Activated T-helper 9 cell treated with anti-CD3 and anti-CD28 coated beads, Interleukin-2, amount 50 U/mL, for 16 hours (primary cell): ENCODE data around the gene WDFY4.
"Not testable (repeated sequence)": the region's sequence is repeated elsewhere in the genome, so short reads cannot be mapped to it uniquely, and the experiment has no call there.

ENCODE experiments used
- DNase-seq: peaks from one replicate; pipeline ENCODE4 v3.0.0-alpha.2; 2020; ENCODE audit warnings: low read depth

Gene WDFY4, protein sequence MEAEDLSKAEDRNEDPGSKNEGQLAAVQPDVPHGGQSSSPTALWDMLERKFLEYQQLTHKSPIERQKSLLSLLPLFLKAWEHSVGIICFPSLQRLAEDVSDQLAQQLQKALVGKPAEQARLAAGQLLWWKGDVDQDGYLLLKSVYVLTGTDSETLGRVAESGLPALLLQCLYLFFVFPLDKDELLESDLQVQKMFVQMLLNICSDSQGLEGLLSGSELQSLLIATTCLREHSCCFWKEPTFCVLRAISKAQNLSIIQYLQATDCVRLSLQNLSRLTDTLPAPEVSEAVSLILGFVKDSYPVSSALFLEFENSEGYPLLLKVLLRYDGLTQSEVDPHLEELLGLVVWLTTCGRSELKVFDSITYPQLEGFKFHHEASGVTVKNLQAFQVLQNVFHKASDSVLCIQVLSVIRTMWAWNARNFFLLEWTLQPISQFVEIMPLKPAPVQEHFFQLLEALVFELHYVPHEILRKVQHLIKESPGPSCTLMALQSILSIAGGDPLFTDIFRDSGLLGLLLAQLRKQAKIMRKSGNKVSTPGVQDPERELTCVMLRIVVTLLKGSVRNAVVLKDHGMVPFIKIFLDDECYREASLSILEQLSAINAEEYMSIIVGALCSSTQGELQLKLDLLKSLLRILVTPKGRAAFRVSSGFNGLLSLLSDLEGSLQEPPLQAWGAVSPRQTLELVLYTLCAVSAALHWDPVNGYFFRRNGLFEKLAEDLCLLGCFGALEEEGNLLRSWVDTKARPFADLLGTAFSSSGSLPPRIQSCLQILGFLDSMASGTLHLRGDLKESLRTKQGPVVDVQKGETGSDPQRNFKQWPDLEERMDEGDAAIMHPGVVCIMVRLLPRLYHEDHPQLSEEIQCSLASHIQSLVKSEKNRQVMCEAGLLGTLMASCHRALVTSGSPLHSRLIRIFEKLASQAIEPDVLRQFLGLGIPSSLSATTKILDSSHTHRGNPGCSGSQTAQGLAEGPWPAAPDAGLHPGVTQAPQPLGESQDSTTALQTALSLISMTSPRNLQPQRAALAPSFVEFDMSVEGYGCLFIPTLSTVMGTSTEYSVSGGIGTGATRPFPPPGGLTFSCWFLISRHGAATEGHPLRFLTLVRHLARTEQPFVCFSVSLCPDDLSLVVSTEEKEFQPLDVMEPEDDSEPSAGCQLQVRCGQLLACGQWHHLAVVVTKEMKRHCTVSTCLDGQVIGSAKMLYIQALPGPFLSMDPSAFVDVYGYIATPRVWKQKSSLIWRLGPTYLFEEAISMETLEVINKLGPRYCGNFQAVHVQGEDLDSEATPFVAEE (N-terminal part only)

DNA sequence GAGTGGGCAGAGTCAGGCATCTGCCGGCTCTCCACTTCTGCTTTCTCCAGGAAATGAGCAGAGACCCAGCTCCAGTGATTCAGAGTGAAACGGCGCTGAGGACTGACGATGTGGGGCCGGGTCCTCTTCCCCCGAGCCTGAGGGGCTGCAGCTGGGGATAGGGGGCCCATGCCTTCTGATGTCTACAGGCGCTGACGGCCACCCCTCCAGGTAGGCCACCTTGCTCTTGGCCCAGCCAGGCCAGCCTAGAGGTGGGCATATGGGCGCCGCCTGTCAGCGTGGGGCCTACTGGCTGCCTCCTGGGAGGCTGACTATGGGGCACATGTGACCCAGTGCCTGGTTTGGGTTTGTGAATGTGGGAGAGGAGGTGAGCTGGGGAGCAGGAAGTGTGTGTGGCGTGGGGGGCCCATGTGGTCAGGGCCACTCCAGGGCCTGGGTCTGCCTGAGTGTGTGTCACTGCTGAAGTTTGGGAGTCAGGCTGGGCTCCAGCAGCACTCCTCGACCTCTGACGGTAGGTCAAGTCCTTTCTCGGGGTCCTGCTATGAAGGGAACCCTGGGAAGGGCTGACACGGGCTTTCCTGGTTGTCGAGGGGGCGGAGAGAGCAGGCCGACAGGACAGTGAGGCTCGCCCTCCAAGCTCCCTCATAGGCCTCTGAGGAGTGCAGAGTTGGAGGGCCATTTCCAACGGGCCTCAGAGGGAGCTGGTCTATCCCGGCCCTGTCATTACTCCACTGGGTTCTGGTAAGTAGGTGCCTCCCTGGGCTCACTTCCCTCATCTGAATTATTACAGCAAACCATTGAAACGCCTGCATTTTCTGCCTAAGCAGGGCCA is at the start of gene WDFY4:
Gene WDFY4 (plus strand): TSS at position 82 of the 832 bp plus-strand sequence. CDS start 24,860 bp downstream, outside the sequence.
- DNase-seq: no peak

DNA sequence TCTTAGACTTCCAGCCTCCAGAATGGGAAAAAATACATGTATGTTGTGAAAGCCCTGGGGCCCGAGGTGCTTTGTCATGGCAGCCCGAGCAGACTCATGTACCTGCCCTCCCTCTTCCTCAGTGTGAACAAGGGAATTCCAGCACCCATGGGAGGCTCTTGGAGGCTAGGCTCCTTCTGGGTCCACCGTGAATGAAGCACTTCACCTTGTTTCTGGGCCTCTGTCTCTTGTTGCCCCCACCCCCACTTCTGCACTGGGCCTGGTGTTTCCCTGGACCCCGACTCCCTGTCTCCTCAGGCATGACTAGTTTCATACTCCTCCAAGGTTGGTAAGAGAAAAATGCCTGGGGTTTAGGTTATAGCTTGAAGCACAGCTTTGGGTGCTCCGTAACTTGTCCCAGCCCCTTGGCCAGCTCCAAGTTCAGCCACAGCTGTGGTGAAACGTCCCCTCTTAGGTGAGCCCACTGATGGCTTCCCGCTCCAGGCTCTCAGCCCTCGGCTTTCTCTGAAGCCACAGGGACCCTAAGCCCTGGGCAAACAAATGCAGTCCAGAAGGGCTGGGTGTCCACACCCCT is 49.6 kb upstream of the WDFY4 start:
- DNase-seq: no peak

DNA sequence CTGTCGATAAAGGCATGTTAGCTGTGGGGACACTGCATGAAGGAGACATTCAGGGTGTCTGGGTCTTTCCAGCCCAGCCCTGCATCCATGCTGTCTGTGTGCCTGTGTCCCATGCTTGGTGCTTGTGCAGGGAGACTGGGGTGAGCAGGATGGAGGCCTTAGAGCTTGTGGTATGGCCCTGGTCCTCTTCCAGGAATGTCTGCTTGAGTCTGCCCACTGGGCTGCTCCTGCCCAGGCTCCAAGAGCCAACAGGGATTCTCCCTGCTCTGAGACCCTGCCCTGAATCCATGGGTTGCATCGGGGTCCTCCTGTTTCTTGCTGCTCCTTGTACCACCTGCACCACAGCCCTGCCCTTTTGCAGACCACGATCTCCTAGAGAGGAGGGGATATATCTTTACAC is 48.4 kb upstream of the WDFY4 start:
- DNase-seq: no peak

DNA sequence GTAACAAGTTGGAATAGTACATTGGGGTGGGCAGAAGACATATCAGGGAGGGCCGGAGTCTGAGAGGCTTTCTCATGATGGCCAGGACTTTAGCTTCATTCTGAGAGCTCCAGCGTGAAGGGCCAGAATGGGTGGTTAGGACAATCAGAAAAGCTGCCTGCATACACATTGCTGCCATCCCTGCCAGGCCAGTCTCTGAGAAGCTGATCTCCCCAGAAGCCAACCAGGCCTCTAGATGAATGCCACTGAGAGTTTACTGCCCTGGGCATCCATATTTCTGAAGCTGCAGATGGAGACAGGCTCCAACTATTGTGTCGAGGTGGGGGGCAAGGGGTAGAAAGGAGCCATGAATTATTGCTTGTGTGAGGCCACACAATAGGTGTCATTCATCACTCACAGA is 47.8 kb upstream of the WDFY4 start:
- DNase-seq: no peak

DNA sequence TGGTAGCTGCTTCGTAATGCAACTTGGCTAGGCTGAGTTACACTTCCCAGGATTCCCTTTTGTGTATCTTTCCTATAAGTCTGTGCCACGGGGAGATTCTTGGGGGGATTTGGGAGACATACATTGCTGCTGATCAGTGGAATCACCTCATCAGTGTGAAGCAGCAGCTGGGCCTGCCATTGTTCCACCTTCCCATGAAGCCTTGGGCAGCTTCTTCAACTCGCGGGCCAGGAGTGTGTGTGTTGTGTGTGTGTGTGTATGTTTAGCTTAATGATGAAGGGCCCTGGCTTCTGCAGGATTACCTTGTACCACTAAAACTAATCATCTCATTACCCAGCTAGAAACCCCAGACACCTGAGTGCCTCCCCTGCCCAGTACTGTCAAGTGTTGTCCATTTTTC is 46.5 kb upstream of the WDFY4 start:
- DNase-seq: no peak

DNA sequence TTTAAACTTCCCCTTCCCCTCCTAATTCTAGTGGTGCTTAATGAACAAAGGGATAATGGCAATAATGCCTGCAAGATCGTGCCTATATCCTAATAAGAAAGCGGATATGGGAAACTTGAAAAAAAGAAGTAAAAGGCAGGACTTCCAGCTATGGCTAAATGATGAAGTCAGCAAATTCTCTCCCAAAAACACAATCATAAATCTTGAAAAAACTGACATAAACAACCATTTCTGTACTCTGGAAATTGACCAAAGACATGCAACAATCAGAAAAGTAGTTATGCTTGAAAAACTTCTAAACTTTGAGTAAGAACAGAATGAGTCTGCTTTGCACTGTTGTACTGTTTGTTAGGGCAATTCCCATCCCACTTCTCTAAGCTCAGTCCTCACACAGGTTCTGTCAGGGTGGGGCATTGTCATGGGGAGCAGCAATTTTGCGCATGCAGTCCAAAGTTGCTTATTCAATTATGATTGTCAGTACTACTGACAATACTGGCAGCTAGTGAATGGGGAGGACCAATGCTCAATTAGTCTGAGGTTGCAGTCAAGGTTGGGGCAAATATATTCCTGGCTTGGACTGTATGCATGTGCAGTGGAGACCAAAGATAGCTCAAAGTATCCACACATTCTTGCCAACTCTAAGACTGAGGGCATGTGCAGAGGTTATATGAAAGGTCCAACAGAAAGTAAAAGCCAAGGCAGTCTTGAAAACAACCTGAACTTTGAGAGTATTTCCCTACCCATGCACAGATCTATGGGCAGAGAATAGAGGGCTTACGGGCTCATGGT is 45.7 kb upstream of the WDFY4 start:
- DNase-seq: no peak

DNA sequence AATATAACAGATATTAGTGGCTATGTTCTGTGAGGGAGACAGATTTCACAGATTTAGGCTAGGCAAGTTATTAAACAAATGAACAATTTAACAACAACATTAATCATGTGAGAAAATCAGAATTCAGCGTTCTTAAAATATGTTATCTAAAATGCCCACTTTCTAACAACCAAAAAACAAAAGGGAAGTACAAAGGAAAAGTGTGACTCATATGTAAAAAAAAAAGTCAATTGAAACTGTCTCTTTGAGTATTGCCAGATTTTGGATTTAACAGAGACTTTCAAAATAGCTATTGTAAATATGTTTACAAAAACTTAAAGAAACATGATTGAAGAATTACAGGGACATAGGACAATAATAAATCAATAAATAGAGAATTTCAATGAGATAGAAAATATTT is 45.0 kb upstream of the WDFY4 start:
- DNase-seq: no peak

DNA sequence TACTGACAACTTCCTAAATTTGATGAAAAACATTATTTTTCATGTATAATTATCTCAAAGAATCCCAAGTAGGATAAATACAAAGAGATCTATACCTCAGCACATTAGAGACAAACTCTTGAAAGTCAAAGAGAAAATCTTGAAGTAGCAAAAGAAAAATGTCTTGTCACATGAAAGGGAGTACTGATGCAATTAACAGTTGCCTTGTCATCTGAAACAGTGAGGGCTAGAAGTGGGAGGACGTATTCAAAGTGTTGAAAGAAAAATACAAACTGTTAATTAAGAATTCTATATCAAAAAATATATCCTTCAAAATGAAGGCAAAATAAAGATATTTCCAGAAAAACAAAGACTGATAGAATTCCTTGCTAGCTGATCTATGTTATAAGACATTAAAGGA is 44.3 kb upstream of the WDFY4 start:
- DNase-seq: no peak

DNA sequence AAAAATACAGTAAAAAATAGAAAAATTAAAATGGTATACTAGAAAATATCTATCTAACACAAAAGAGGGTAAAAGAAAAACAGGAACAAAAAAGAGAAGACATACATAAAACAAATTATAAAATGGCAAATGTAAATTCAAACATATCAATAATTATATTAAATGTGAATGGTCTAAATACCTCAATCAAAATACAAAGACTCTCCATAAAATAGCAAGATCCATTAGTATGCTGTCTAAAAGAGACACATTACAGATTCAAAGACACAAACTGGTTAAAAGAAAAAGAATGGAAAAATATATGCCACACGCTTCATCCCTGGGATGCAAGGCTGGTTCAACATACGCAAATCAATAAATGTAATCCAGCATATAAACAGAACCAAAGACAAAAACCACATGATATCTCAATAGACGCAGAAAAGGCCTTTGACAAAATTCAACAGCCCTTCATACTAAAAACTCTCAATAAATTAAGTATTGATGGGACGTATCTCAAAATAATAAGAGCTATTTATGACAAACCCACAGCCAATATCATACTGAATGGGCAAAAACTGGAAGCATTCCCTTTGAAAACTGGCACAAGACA is 43.5 kb upstream of the WDFY4 start:
- not testable (repeated sequence) for DNase-seq

DNA sequence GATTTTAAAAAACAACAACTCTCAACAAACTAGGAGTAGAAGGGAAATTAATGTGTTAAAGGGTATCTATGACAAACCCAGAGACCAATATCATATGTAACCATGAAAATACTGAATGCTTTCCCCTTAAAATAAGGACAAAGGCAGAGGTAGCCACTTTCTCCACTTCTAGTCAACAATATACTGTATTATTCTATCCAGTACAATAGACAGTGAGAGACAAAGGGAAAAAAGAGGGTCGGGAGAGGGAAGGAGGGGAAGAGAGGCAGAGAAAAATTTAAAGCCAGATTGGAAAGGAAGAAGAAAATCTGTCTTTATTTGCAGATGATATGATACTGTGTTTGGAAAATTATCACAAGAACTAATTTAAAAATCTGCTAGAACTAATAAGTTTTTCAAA is 39.1 kb upstream of the WDFY4 start:
- no peak for DNase-seq

DNA sequence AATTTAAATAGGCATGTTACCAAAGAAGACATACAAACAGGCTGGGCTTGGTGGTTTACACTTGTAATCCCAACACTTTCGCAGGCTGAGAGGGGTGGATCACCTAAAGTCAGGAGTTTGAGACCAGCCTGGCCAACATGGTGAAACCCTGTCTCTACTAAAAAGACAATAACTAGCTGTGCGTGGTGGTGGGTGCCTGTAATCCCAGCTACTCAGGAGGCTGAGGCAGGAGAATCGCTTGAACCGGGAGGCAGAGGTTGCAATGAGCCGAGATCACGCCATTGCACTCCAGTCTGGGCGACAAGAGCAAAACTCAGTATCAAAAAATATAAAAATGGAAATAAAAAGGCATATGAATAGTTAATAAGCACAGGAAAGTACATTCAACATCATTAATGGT is 37.6 kb upstream of the WDFY4 start:
- not testable (repeated sequence) for DNase-seq

DNA sequence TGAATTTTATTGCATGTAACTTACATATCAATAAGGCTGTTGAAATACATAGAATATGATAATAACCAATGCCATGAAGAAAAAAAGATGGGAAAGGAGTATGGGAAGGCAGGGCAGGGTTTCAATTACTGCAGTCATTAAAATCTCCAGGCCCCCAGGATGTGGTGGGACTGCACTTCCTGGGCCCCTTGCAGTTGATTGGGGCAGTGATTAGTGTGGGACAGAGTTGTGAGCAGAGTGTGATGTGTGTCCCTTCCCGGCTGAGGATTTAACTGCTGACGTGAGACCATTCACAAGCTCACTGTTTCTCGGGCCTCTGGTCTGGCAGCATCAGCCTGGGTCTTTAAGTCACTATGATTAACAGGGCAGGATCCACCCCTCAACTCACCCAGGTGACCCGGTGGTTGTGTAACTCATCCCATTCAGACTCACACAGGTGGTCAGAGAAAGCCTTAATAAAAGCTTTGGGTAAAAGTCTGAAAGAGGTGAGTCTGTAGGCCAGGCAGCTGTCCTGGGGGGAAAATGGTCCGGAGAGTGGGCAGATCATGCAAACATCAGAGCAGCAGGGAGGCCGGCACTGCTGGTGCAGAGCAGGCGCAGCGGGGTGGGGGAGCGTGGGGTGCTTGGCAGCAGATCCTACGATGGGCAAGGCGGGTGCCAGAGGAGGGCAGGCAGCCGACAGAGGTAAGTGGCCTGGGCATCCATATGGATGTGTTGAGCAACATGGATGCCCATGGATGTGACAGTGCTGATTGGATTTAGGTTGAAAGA is 36.3 kb upstream of the WDFY4 start:
- DNase-seq: no peak

DNA sequence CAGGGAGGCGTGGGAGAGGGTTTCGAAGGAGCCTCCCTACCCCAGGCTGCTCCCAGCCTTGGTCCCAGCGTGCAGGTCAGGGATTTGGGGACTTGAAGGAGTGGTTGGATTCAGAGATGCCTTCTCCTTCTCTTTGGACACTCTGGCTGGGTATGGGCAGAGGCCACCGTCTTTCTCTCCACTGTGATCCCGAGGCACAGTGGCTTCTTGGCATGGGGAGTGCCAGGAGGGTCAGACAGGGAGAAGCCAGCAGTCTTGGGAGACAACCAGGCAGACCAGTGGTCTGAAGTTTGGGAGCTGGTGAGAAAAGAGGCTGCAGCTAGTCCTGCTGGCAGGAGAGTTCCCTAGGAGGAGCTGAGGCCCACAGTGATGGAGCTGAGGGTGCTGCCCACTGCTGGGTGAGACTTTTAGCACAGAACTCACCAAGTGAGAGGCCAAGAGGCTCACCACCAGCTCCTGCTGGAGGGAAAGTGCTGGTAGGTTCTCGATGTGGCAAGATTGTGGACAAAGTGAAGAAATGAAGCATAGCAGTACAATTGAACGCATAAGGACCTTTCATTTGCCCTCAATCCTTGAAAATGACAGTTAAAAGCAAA is 35.2 kb upstream of the WDFY4 start:
- no peak for DNase-seq

DNA sequence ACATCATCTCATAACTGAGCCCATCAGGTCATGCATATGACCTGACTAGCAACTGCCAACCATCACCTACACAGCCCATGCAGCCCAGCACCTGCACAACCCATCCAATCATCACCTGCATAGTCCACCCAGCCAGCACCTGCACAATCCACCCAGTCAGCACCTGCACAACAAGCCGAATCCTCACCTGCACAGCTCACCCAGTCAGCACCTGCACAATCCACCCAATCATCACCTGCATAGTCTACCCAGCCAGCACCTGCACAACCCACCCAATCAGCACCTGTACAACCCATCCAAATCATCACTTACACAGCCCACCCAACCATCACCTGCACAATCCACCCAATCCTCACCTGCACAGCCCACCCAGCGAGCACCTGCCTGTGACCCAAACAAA is 33.4 kb upstream of the WDFY4 start:
- no peak for DNase-seq

DNA sequence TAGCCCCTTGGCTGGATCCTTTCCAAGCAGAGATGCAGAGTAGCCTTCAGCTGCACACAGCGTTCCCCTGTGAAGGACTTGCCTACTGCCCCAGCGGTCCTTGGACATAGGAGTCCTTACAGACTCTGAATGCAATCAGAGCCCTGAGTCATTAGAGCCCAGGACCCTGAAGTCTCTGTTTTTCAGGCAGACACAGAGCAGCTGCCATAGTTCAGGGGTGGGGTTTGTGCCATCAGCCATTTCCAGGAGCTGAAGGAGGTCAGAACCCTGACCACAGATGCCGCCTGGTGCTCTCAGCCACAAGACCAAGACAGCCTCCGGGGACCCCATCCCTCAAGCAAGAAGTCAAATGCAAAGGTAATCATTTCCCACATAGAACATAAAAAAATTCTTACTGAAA is 32.8 kb upstream of the WDFY4 start:
- DNase-seq: no peak

DNA sequence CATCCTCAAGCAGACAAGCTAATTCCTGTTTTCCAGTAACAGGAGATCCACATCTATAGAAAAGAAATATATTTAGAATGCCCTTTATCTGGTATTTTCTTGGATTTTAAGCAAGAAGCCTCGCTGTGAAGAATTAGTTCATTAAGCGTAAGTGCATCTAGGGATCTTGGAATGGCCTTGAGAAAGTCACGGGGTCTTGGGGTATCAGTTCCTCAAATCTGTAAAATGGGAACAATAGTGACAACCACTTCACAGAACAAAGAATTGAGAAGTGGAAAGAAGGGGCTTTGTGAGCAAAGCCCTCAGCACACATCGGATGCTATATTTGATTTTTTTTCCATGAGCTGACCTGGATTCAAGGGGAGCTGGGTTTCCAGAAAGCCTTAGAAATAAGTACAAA is 32.3 kb upstream of the WDFY4 start:
- DNase-seq: no peak

DNA sequence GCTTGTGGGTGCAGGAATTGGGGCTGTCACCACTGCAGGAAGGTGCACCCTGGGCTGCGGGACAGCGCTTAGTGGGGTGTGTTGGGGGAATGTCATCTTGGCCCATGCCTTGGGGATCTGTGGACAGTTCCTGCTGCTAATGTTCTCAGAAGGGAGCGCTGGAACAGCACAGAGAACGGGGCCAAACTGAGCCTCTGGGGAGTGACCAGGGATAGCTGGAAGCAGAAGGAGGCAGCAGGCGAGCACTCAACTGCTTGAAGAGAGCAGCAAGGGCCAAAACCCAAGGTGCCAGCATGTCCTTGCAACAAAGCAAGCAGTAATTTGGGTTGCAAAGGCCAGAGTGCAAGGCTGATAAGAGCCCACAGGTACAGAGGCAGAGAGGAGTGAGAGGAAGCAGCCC is 31.3 kb upstream of the WDFY4 start:
- DNase-seq: no peak

DNA sequence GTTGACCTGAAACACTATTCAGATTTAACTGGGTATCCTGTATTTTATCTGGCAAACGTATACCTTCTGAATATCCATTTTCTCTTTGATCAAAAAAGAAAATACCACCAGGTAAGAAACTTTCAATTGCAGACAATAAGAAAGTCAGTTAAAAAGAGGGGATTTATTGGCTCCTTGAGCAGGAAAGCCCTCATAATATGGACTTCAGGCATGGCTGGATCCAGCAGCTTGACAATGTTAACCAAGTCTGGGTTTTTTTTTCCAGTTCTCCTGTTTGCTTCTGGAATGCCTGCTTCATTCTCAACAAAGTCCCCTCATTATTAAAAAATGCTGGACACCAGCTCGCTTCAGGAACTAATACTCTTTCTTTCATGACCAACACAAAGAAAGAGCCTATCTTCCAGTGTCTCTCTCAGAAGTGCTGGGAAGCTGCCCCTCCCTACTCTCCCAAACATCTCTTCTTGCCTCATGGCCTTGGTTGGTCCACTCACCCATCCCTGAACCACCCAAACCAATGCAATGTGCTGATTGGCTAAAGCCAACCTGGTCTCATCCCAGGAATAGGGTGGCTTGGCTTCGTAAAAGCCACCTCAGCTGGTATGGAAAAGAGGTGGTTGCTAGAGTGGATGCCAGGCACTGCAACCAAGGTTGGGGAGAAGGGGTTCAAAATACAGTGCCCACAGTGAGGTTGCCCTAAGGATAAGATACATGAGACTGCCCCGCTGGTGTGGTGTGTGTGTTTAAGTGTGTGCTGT is 30.6 kb upstream of the WDFY4 start:
- no peak for DNase-seq
